GM12801 (cell line): ENCODE data around the gene SAFB.

Experiments
- CTCF ChIP-seq: IDR thresholded peaks from one replicate; pipeline ENCODE4 v1.5.1; 2011; ENCODE audit warnings: control low read depth; ENCODE audit not compliant: insufficient read length; ENCODE audit errors: extremely low read depth

SAFB gene

DNA sequence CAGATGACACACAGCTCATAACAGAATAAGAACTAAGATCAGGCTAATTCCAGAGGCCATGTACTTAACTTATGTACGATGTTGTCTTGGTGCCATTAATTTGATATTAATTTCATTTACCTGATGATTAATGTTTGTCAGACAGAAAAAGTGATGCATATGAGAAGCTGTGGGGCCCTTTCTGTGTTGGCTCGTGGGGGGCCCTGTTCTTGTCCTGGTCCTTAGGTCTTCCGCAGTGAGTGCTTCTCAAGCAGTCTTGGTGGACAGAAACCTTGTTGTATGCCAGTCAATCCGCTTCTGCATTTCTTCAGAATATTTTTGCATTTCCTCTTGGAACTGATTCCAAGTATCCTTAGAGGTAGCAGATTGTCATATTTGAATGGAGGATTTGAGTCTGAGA lies 20.2 kb downstream of the SAFB start:
- TF ChIP-seq CTCF: no peak

- no peak for TF ChIP-seq CTCF
Measured at GRCh38 chr19:5644037-5644436, 21.2 kb downstream of the SAFB start.

- TF ChIP-seq CTCF: no peak
Measured at GRCh38 chr19:5645409-5645808, 22.5 kb downstream of the SAFB start.

DNA sequence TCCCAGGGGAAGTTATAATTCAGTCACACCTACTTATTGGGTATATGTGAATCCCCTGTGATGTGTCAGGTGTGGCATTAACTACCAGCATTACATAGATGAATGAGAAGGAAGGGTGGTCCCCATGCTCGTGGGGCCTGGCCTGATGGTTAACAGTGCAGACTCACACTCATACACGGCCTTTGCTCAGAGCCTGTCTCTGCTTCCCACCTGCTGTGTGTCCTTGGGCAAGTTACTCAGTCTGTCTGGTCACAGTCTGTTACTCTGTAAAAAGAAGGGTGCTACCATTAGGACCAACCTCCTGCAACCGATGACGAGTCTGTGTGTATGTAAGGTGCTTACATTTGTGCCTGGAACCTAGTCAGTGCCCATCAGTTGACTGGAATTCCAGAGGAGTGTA lies 23.8 kb downstream of the SAFB start:
- TF ChIP-seq CTCF: no peak

GRCh38 chr19:5648464-5648863 lies 25.6 kb downstream of the SAFB start:
- no peak for TF ChIP-seq CTCF

DNA sequence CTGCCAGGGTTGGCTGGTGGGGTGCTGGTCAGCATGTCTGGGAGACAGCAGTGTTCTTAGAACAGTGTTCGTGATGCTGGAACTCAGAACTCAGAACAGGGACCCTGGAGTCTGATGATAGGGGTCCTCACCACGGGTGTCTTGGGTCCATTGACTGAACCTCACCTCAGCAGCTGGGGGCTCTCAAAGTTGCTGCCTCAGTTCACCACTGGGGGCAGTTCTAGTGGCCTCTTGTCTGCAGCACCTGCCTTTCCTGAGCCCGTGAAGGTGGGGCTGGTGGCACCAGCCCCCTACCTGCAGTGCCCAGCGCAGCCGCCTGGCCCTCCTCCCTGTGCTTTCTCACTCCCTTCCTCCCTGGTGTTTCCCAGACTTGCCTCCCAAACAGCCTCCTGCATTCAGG lies 28.5 kb downstream of the SAFB start:
- no peak for TF ChIP-seq CTCF

DNA sequence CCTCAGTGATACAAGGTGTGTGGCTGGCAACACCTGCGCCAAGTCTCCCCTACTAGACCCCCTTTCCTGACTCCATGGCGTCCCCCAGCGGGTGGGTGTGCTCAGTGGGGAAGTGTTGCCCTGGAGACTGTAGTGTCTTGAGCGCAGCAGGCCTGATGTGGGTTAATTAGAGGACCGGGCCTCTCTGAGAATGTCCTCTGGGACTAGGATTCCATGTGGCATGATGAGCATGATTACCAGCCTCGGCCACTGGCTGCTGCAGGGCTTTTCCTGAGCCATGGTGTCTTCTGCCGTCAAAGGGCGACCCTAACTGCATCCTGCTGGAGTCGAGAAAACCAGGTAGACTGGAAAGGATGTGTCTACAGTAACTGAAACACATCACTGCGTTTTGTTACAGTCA lies 29.4 kb downstream of the SAFB start:
- no peak for TF ChIP-seq CTCF

DNA sequence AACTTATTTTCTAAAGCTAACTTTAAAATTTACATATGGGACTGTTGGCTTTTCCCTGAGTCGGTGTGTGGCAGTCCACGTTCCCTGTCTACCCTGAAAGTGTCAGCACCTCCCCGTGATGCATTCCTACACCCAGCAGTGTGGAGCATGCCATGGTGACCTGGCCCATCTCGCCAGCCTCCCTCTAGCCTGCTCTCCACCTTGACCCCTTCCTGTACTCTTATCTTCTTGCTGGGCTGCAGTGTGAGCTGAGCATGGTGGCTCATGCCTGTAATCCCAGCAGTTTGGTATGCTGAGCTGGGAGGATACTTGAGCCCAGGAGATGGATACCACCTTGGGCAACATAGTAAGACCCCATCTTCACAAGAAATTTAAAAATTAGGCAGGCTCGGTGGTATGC lies 32.0 kb downstream of the SAFB start:
- no peak for TF ChIP-seq CTCF
